Measurements from ENCODE around the gene LGI4.
A peak's percentile ranks its signal among the peaks of the same experiment; 100 is the strongest.
"Not testable (repeated sequence)": the region's sequence is repeated elsewhere in the genome, so short reads cannot be mapped to it uniquely, and the experiment has no call there.

The LGI4 gene

GRCh38 chr19:35105047-35105410 is 29.8 kb downstream of the LGI4 start:
- no peak for DNase-seq

- no peak for DNase-seq
Measured at GRCh38 chr19:35104361-35104760, 30.5 kb downstream of the LGI4 start.

- DNase-seq = not testable (repeated sequence)
Measured at GRCh38 chr19:35103614-35104013, 31.2 kb downstream of the LGI4 start.

GRCh38 chr19:35101949-35102348 is 32.9 kb downstream of the LGI4 start:
- not testable (repeated sequence) for DNase-seq

- DNase-seq = no peak
Measured at GRCh38 chr19:35100588-35101533, 34.0 kb downstream of the LGI4 start.

GRCh38 chr19:35099897-35100275 is 35.0 kb downstream of the LGI4 start:
- DNase-seq = no peak

- DNase-seq = no peak
Measured at GRCh38 chr19:35099155-35099896, 35.5 kb downstream of the LGI4 start.

- DNase-seq = no peak
Measured at GRCh38 chr19:35098413-35099049, 36.3 kb downstream of the LGI4 start.

GRCh38 chr19:35095667-35096368 is 39.0 kb downstream of the LGI4 start:
- no peak for DNase-seq

- no peak for DNase-seq
Measured at GRCh38 chr19:35094656-35095055, 40.2 kb downstream of the LGI4 start.

- no peak for DNase-seq
Measured at GRCh38 chr19:35093941-35094647, 40.8 kb downstream of the LGI4 start.

GRCh38 chr19:35093430-35093829 is 41.4 kb downstream of the LGI4 start:
- no peak for DNase-seq

GRCh38 chr19:35090506-35091214 is 44.2 kb downstream of the LGI4 start:
- DNase-seq = peak; percentile 6

GRCh38 chr19:35090160-35090505 is 44.7 kb downstream of the LGI4 start:
- DNase-seq = no peak

GRCh38 chr19:35089554-35089953 is 45.3 kb downstream of the LGI4 start:
- no peak for DNase-seq

GRCh38 chr19:35088131-35088913 is 46.5 kb downstream of the LGI4 start:
- no peak for DNase-seq

- DNase-seq = no peak
Measured at GRCh38 chr19:35087393-35087792, 47.5 kb downstream of the LGI4 start.

- no peak for DNase-seq
Measured at GRCh38 chr19:35086455-35086854, 48.4 kb downstream of the LGI4 start.

- no peak for DNase-seq
Measured at GRCh38 chr19:35085947-35086346, 48.9 kb downstream of the LGI4 start.

GRCh38 chr19:35084509-35084762 is 50.4 kb downstream of the LGI4 start:
- no peak for DNase-seq
